ENCODE data around the gene SP140L. TPM values are rescaled to one million over a fixed set of nuclear protein-coding genes. Genes with fewer than 3 reads are reported as not detected.
"Not testable (repeated sequence)": the region's sequence is repeated elsewhere in the genome, so short reads cannot be mapped to it uniquely, and the experiment has no call there.

The SP140L gene
- total RNA-seq, 2 experiments from 2014 or later: 41.9 to 44.1 TPM

- peaks cover 28% of the 10 kb centered on the region for H3K36me3 Mint-ChIP-seq
- ChIA-PET CTCF (interaction anchor here (1.0 to 1.4 kb wide), 4 partner anchors 85 to 261 kb away, joined by 3 to 8 read pairs (median 5); no protein-coding TSS in a partner anchor), POLR2A (interaction anchor here (0.9 to 1.7 kb wide), 10 partner anchors 9 to 111 kb away, joined by 3 to 8 read pairs (median 4); partner anchors contain the start of genes SP110 and SP140)
- peaks cover 60% of the 10 kb centered on the region for H3K4me1 Mint-ChIP-seq (ENCODE audit: low read depth)
- H3K27ac Mint-ChIP-seq: peak overlapping the region; percentile 94
- H3K4me3 Mint-ChIP-seq: peak overlapping the region; percentile 88
- H3K27me3 Mint-ChIP-seq: no peaks in the 10 kb centered on the region
- intact Hi-C loops (cut with micrococcal nuclease): loop anchor here (1.0 to 5.0 kb wide), 8 partner anchors 8 to 465 kb away; partner anchors contain the start of gene SP100
- no peaks in the 10 kb centered on the region for H3K9me3 Mint-ChIP-seq
- peak; percentile 50 for DNase-seq
Measured at GRCh38 chr2:230327418-230328154, 593 bp downstream of the SP140L start.

GRCh38 chr2:230328155-230328458 is 1.1 kb downstream of the SP140L start:
- H3K27me3 Mint-ChIP-seq: no peaks in the 10 kb centered on the region
- DNase-seq: no peak
- peak overlapping the region; percentile 42 for H3K4me3 Mint-ChIP-seq
- POLR2A ChIA-PET: interaction anchor here (0.9 to 1.7 kb wide), 6 partner anchors 9 to 102 kb away, joined by 3 to 8 read pairs (median 4); partner anchors contain the start of gene SP140
- peak overlapping the region; percentile 94 for H3K27ac Mint-ChIP-seq
- peaks cover 28% of the 10 kb centered on the region for H3K36me3 Mint-ChIP-seq
- H3K4me1 Mint-ChIP-seq (ENCODE audit: low read depth): peaks cover 60% of the 10 kb centered on the region
- intact Hi-C loops (cut with micrococcal nuclease): loop anchor here (5.0 kb wide), 4 partner anchors 41 to 464 kb away; no protein-coding TSS in a partner anchor
- CTCF ChIA-PET: interaction anchor here (1.3 to 2.1 kb wide), 3 partner anchors 84 to 126 kb away, joined by 6 to 9 read pairs (median 8); no protein-coding TSS in a partner anchor
- H3K9me3 Mint-ChIP-seq: no peaks in the 10 kb centered on the region

GRCh38 chr2:230329946-230330605 is 3.1 kb downstream of the SP140L start:
- intact Hi-C loops (cut with micrococcal nuclease): loop anchor here (5.0 kb wide), 4 partner anchors 43 to 462 kb away; no protein-coding TSS in a partner anchor
- H3K27ac Mint-ChIP-seq: peak overlapping the region; percentile 94
- H3K36me3 Mint-ChIP-seq: peaks cover 42% of the 10 kb centered on the region
- POLR2A ChIA-PET: interaction anchor here (1.2 kb wide), 1 partner anchor 87 kb away, joined by 4 read pairs; no protein-coding TSS in a partner anchor
- H3K4me1 Mint-ChIP-seq (ENCODE audit: low read depth): peaks cover 77% of the 10 kb centered on the region
- no peak for DNase-seq
- no peaks in the 10 kb centered on the region for H3K27me3 Mint-ChIP-seq
- peak overlapping the region; percentile 42 for H3K4me3 Mint-ChIP-seq
- CTCF ChIA-PET: interaction anchor here (1.2 to 2.1 kb wide), 4 partner anchors 18 to 281 kb away, joined by 3 to 9 read pairs (median 4); no protein-coding TSS in a partner anchor
- H3K9me3 Mint-ChIP-seq: no peaks in the 10 kb centered on the region

GRCh38 chr2:230330725-230331124 is 3.7 kb downstream of the SP140L start:
- peaks cover 78% of the 10 kb centered on the region for H3K4me1 Mint-ChIP-seq (ENCODE audit: low read depth)
- H3K9me3 Mint-ChIP-seq: no peaks in the 10 kb centered on the region
- intact Hi-C loops (cut with micrococcal nuclease): no loop called here
- H3K4me3 Mint-ChIP-seq: peak overlapping the region; percentile 52
- CTCF ChIA-PET: no interaction called here
- POLR2A ChIA-PET: no interaction called here
- H3K36me3 Mint-ChIP-seq: peaks cover 49% of the 10 kb centered on the region
- no peaks in the 10 kb centered on the region for H3K27me3 Mint-ChIP-seq
- H3K27ac Mint-ChIP-seq: peak overlapping the region; percentile 94
- DNase-seq: no peak

GRCh38 chr2:230335461-230335863 is 8.5 kb downstream of the SP140L start:
- peaks cover 3% of the 10 kb centered on the region for H3K9me3 Mint-ChIP-seq
- no peaks in the 10 kb centered on the region for H3K27me3 Mint-ChIP-seq
- peaks cover 53% of the 10 kb centered on the region for H3K36me3 Mint-ChIP-seq
- H3K4me1 Mint-ChIP-seq (ENCODE audit: low read depth): peaks cover 63% of the 10 kb centered on the region
- POLR2A ChIA-PET: interaction anchor here (1.0 kb wide), 1 partner anchor 11 kb away, joined by 3 read pairs; no protein-coding TSS in a partner anchor
- peak overlapping the region; percentile 64 for H3K4me3 Mint-ChIP-seq
- CTCF ChIA-PET: no interaction called here
- H3K27ac Mint-ChIP-seq: peak overlapping the region; percentile 89
- intact Hi-C loops (cut with micrococcal nuclease): loop anchor here (1.0 kb wide), 2 partner anchors 8 kb away; partner anchors contain the start of gene SP140L
- DNase-seq: no peak

- POLR2A ChIA-PET: interaction anchor here (1.0 kb wide), 1 partner anchor 11 kb away, joined by 3 read pairs; no protein-coding TSS in a partner anchor
- Mint-ChIP-seq H3K9me3 (peaks cover 3% of the 10 kb centered on the region), H3K36me3 (peaks cover 50% of the 10 kb centered on the region), H3K4me1 (ENCODE audit: low read depth) (peaks cover 58% of the 10 kb centered on the region), H3K4me3 (peak overlapping the region; percentile 64), H3K27me3 (no peaks in the 10 kb centered on the region), H3K27ac (peak overlapping the region; percentile 89)
- no peak for DNase-seq
- intact Hi-C loops (cut with micrococcal nuclease): loop anchor here (1.0 kb wide), 2 partner anchors 7 to 9 kb away; partner anchors contain the start of gene SP140L
- CTCF ChIA-PET: no interaction called here
Measured at GRCh38 chr2:230335864-230336506, 9.0 kb downstream of the SP140L start.

- Mint-ChIP-seq H3K9me3 (peaks cover 21% of the 10 kb centered on the region), H3K36me3 (peaks cover 46% of the 10 kb centered on the region), H3K4me1 (ENCODE audit: low read depth) (peaks cover 48% of the 10 kb centered on the region)
- CTCF ChIA-PET; H3K4me3 Mint-ChIP-seq; H3K27me3 Mint-ChIP-seq; POLR2A ChIA-PET; intact Hi-C loops (cut with micrococcal nuclease); H3K27ac Mint-ChIP-seq; DNase-seq: not testable (repeated sequence)
Measured at GRCh38 chr2:230341936-230342528, 15.0 kb downstream of the SP140L start.

- H3K9me3 Mint-ChIP-seq: peaks cover 28% of the 10 kb centered on the region
- peaks cover 52% of the 10 kb centered on the region for H3K36me3 Mint-ChIP-seq
- peaks cover 59% of the 10 kb centered on the region for H3K4me1 Mint-ChIP-seq (ENCODE audit: low read depth)
- H3K27ac Mint-ChIP-seq, POLR2A ChIA-PET, DNase-seq, H3K4me3 Mint-ChIP-seq, CTCF ChIA-PET, H3K27me3 Mint-ChIP-seq: not testable (repeated sequence)
- intact Hi-C loops (cut with micrococcal nuclease): loop anchor here (1.0 kb wide), 1 partner anchor 8 kb away; no protein-coding TSS in a partner anchor
Measured at GRCh38 chr2:230343041-230343624, 16.1 kb downstream of the SP140L start.

- intact Hi-C loops (cut with micrococcal nuclease): loop anchor here (1.0 kb wide), 2 partner anchors 8 to 24 kb away; no protein-coding TSS in a partner anchor
- POLR2A ChIA-PET: no interaction called here
- Mint-ChIP-seq H3K27ac (peak overlapping the region; percentile 70), H3K27me3 (no peaks in the 10 kb centered on the region), H3K4me1 (ENCODE audit: low read depth) (peaks cover 65% of the 10 kb centered on the region), H3K4me3 (peak overlapping the region; percentile 2), H3K9me3 (peaks cover 28% of the 10 kb centered on the region), H3K36me3 (peaks cover 52% of the 10 kb centered on the region)
- no peak for DNase-seq
- CTCF ChIA-PET: no interaction called here
Measured at GRCh38 chr2:230343747-230344146, 16.8 kb downstream of the SP140L start.

- POLR2A ChIA-PET: interaction anchor here (0.7 kb wide), 1 partner anchor 11 kb away, joined by 3 read pairs; no protein-coding TSS in a partner anchor
- Mint-ChIP-seq H3K27ac (peak overlapping the region; percentile 24), H3K4me3 (no peak overlapping the region), H3K9me3 (peaks cover 28% of the 10 kb centered on the region), H3K27me3 (no peaks in the 10 kb centered on the region), H3K36me3 (peaks cover 50% of the 10 kb centered on the region), H3K4me1 (ENCODE audit: low read depth) (peaks cover 84% of the 10 kb centered on the region)
- no peak for DNase-seq
- intact Hi-C loops (cut with micrococcal nuclease): loop anchor here (5.0 kb wide), 4 partner anchors 79 to 446 kb away; no protein-coding TSS in a partner anchor
- CTCF ChIA-PET: interaction anchor here (0.8 to 1.2 kb wide), 2 partner anchors 32 to 119 kb away, joined by 4 read pairs; no protein-coding TSS in a partner anchor
Measured at GRCh38 chr2:230346465-230346864, 19.5 kb downstream of the SP140L start.
